Measurements from ENCODE around the gene GATD1.

GATD1 gene

DNA sequence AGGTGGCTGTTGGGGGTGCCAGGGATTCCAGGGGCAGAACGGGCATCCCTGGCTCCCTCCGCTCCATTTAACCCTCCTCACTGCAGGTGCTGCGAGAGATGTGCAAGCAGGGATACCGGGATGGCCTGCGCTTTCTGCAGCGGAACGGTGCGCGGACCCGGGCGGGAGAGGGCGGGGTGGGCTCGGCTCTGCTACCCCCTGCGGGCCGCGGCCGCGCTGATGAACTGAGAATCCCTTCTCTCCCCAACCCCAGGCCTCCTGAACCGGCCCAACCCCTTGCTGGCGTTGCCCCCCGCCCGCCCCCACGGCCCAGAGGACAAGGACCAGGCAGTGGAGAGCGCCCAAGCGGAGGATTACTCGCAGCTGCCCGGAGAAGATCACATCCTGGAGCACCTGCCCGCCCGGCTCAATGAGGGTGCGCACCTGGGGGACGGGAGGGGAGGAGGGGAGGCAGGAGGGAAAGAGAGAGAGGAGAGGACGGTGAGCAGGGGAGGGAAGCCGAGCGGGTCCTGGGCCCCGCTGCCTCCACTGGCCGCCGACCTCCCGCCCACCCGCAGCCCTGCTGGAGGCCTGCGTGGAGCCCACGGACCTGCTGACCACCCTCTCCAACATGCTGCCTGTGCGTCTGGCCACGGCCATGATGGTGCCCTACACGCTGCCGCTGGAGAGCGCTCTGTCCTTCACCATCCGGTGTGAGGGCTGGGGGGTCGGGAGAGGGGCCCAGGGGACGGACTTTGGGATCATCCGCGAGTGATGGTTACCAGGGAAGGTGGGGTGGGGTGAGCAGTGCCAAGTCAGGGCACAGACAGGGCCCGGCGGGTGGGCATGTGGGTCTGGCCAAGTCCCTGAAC lies 46.4 kb upstream of the GATD1 start:
- TF ChIP-seq, protein P1, sequence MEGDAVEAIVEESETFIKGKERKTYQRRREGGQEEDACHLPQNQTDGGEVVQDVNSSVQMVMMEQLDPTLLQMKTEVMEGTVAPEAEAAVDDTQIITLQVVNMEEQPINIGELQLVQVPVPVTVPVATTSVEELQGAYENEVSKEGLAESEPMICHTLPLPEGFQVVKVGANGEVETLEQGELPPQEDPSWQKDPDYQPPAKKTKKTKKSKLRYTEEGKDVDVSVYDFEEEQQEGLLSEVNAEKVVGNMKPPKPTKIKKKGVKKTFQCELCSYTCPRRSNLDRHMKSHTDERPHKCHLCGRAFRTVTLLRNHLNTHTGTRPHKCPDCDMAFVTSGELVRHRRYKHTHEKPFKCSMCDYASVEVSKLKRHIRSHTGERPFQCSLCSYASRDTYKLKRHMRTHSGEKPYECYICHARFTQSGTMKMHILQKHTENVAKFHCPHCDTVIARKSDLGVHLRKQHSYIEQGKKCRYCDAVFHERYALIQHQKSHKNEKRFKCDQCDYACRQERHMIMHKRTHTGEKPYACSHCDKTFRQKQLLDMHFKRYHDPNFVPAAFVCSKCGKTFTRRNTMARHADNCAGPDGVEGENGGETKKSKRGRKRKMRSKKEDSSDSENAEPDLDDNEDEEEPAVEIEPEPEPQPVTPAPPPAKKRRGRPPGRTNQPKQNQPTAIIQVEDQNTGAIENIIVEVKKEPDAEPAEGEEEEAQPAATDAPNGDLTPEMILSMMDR (conservative IDR thresholded peaks at IDR 0.05; ENCODE audit: low read depth, low read length) = no peak
- no peak overlapping the region for H3K4me3 ChIP-seq (ENCODE audit: low read length)
- DNase-seq (ENCODE audit: low read depth) = no peak

DNA sequence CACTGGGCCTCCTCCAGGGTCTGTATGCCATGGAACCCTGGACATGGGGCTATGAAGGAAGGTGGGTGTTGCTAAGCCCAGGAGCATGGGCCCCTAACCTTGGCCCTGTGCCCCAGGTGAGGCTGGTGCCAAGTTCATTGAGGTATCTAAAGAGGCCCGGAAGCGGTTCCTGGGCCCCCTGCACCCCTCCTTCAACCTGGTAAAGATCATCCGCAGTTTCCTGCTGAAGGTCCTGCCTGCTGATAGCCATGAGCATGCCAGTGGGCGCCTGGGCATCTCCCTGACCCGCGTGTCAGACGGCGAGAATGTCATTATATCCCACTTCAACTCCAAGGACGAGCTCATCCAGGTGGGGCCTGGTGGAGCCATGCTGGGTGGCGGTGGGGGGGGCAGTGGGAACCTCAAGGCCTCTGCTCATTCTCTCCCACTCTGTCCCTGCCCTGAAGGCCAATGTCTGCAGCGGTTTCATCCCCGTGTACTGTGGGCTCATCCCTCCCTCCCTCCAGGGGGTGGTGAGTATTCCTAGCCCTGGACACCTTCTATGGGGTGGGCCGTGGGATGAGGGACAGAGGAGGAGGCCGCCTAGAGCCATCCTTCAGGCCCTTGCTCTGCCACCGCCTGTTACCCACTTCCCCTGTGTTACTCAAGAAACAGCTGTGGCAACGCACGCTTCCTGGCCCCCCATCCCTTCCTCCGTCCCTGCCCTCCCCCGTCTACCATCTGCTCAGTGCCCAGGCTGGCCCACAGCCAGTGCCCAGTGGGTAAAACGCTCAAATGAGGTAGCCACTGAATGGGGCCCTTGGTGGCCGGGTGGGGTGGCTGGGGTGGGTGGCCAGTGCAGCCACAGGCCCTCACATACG lies 44.5 kb upstream of the GATD1 start:
- H3K4me3 ChIP-seq (ENCODE audit: low read length) = no peak overlapping the region
- no peak for DNase-seq (ENCODE audit: low read depth)
- TF ChIP-seq, protein P1 (conservative IDR thresholded peaks at IDR 0.05; ENCODE audit: low read depth, low read length) = no peak

DNA sequence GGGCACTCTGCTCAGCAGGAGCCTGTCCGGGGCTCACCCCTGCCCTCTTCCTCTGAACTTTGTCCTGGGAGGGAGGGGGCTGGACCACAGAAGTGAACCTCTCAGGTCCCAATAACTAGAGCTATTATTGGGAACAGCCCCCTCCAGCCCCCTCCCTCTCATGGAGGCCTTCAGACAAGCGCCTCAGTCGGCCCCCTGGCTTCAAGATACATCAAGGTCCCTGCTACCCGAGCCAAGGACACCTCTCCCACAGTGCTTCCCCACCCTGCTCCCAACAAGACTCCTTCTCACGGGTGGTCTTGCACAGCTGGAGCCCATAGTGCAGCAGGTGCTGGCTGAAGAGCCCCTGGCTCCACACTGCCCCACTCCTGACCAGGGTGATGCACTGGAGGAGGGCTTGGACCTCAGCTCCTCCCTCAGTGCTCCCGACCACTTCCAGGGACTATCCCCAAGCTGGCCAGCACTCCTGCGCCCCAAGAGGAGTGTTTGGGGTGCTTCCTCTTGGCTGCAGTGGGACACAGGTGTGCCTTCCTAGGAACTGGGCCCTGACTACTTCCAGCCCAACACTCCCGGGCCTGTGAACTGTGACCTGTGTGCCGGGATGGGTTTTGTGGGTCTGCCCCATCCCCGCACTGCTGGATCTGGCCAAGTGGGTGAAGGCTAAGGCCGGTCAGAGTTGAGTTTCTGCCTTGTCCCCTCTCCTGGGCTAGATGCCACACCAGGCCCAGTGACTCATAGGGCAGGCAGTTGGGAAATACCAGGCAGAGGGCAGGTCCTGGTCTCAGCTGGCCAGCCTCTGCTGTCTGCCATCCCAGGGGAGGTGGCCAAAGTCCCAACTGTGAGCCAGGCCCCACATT lies 43.6 kb upstream of the GATD1 start:
- DNase-seq (ENCODE audit: low read depth) = no peak
- peak overlapping the region; percentile 63 for H3K4me3 ChIP-seq (ENCODE audit: low read length)
- TF ChIP-seq, protein P1 (conservative IDR thresholded peaks at IDR 0.05; ENCODE audit: low read depth, low read length) = no peak

DNA sequence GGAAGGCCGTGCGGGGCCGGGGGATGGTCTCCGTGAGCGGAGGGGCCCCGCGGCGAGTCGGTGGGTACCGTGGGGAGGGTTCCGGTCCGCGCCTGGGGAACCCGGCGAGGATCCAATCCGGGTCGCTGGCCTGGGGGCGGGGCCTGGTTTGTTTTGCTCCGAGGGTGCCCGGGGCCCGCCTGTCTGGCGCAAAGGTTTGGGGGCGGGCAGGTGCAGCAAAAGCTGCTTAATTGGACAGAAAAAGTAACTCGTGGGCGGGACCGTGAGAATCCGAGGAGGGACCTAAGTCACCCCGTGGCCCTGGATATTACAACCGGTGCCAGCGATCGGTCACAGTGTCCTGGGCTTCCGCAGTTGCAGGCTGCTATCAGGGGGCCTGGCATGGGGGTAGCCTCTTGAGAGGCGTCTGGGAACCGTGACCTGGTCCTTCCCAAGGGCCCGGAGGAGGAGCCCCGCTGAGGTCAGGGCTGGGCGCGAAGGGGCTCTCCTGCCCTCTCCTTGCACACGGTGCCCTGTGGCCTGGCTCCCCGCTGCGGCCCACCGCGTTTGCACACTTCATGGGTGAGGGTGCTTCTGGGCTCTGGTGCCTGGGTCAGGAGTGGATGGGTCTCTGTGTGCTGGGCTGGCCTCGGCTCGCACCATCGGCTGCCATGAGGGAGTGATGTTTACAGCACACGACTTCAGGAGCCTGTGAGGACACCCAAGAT lies 42.8 kb upstream of the GATD1 start:
- TF ChIP-seq, protein P1 (conservative IDR thresholded peaks at IDR 0.05; ENCODE audit: low read depth, low read length) = no peak
- peak overlapping the region; percentile 63 for H3K4me3 ChIP-seq (ENCODE audit: low read length)
- no peak for DNase-seq (ENCODE audit: low read depth)

DNA sequence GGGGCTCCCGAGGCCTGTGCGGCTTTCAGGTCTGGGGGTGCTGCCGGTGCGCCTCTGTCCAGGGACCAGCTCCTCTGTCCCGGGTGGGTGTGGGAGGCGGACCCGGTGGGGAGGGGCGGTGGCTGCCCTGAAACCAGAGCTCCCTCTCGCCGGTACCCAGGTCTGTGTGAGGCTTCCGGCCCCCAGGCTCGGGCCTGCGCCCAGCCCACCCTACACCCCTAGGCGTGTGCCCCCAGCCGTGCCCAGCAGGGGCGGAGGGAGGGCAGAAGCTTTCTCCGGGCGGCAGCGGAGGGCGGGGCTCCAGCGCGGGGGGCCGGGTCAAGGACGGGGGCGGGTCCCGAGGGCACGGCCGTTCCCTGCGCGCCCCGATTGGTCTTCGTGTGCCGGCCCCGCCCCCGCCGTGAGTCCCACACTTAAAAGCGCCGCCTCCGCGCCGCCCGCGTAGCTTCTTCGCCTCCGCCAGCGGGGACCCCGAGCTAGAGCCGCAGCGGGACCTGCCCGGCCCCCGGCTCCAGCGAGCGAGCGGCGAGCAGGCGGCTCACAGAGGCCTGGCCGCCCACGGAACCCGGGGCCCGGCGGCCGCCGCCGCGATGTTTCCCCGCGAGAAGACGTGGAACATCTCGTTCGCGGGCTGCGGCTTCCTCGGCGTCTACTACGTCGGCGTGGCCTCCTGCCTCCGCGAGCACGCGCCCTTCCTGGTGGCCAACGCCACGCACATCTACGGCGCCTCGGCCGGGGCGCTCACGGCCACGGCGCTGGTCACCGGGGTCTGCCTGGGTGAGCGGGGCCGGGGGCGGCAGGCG lies 42.0 kb upstream of the GATD1 start:
- H3K4me3 ChIP-seq (ENCODE audit: low read length) = peak overlapping the region; percentile 63
- DNase-seq (ENCODE audit: low read depth) = no peak
- TF ChIP-seq, protein P1 (conservative IDR thresholded peaks at IDR 0.05; ENCODE audit: low read depth, low read length) = peak; percentile 7
